ENCODE data around the gene DNAJA3. TPM values are rescaled to one million over a fixed set of nuclear protein-coding genes. Genes with fewer than 3 reads are reported as not detected.

DNAJA3 gene
- polyA plus RNA-seq, 2 donors, result 20.5 to 27.8 TPM

DNA sequence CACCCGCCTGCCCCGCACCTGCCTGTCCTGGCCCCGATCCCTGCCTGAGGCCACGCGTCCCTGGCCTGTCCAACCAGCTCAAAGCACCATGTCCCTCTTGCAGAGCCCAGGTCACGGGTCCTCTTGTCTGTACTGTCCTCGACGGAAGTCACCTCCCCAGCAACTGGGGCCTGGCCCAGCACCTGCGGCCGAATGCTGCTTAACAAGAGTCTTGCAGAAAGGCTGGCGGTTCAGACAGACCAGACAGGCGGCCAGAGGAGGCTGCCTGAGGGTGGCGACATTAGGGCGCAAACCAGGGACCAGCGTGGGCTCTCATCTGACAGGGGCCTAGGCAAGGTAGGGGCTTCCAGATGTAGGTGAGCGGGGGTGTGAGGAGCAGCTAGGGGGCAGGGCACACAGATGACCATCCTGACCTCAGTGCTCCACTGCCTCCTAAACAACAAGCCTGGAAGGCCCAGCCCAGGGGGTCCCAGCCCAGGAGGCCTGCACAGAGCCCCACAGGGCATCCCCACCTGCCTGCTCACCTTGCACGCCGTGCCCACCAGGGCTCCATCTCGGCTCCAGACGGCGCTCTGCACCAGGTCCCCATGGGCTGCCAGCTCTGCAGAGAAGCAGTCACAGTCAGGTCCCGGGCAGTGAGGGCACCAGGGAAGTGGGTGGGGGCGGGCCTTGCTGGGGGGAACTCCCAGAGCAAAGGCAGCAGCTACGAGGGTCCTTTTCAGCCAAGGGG, 20.5 kb upstream of the DNAJA3 start:
- H3K27me3 ChIP-seq (ENCODE audit: control insufficient read depth in 1 of 2, insufficient read depth in 2 of 2, low read length in 2 of 2), result no peaks in the 10 kb centered on the region
- H3K4me3 ChIP-seq (ENCODE audit: low read depth in 1 of 2, low read length in 2 of 2), result no peak overlapping the region
- no peak overlapping the region for H3K27ac ChIP-seq (ENCODE audit: low read depth in 2 of 2, low read length in 1 of 2)
- WGBS, 2 donors, result 90% methylated on average over 24 of the region's 24 CpGs
- no peaks in the 10 kb centered on the region for H3K9me3 ChIP-seq (ENCODE audit: control insufficient read depth in 2 of 2, insufficient read depth in 1 of 2, low read depth in 1 of 2, low read length in 1 of 2)
- H3K36me3 ChIP-seq (ENCODE audit: control insufficient read depth in 2 of 2, insufficient read depth in 2 of 2, low read length in 1 of 2), result peaks cover 4 to 34% of the 10 kb centered on the region in 2 donors
- peaks cover 0 to 15% of the 10 kb centered on the region in 2 donors for H3K4me1 ChIP-seq (ENCODE audit: control insufficient read depth in 2 of 2, insufficient read depth in 2 of 2, low read length in 1 of 2)

- 87 to 88% methylated on average over 22 of the region's 22 CpGs for WGBS, 2 donors
- Histone ChIP-seq H3K27ac (ENCODE audit: low read depth in 2 of 2, low read length in 1 of 2) (no peak overlapping the region), H3K36me3 (ENCODE audit: control insufficient read depth in 2 of 2, insufficient read depth in 2 of 2, low read length in 1 of 2) (peaks cover 8 to 39% of the 10 kb centered on the region in 2 donors)
Observed at GRCh38 chr16:4407543-4408322, 17.9 kb upstream of the DNAJA3 start.

GRCh38 chr16:4408323-4408690, 17.4 kb upstream of the DNAJA3 start:
- H3K36me3 ChIP-seq (ENCODE audit: control insufficient read depth in 2 of 2, insufficient read depth in 2 of 2, low read length in 1 of 2), result peaks cover 8 to 35% of the 10 kb centered on the region in 2 donors
- no peaks in the 10 kb centered on the region for H3K27me3 ChIP-seq (ENCODE audit: control insufficient read depth in 1 of 2, insufficient read depth in 2 of 2, low read length in 2 of 2)
- 83 to 91% methylated on average over 10 of the region's 10 CpGs for WGBS, 2 donors
- no peaks in the 10 kb centered on the region for H3K9me3 ChIP-seq (ENCODE audit: control insufficient read depth in 2 of 2, insufficient read depth in 1 of 2, low read depth in 1 of 2, low read length in 1 of 2)
- H3K4me3 ChIP-seq (ENCODE audit: low read depth in 1 of 2, low read length in 2 of 2), result no peak overlapping the region
- H3K4me1 ChIP-seq (ENCODE audit: control insufficient read depth in 2 of 2, insufficient read depth in 2 of 2, low read length in 1 of 2), result peaks cover 0 to 12% of the 10 kb centered on the region in 2 donors
- H3K27ac ChIP-seq (ENCODE audit: low read depth in 2 of 2, low read length in 1 of 2), result no peak overlapping the region

More at GRCh38 chr16:4407543-4408322, 17.9 kb upstream of the DNAJA3 start:
- H3K4me3 ChIP-seq (ENCODE audit: low read depth in 1 of 2, low read length in 2 of 2), result no peak overlapping the region
- H3K27me3 ChIP-seq (ENCODE audit: control insufficient read depth in 1 of 2, insufficient read depth in 2 of 2, low read length in 2 of 2), result no peaks in the 10 kb centered on the region
- peaks cover 0 to 12% of the 10 kb centered on the region in 2 donors for H3K4me1 ChIP-seq (ENCODE audit: control insufficient read depth in 2 of 2, insufficient read depth in 2 of 2, low read length in 1 of 2)
- H3K9me3 ChIP-seq (ENCODE audit: control insufficient read depth in 2 of 2, insufficient read depth in 1 of 2, low read depth in 1 of 2, low read length in 1 of 2), result no peaks in the 10 kb centered on the region

GRCh38 chr16:4409081-4409932, 16.4 kb upstream of the DNAJA3 start:
- no peaks in the 10 kb centered on the region for H3K27me3 ChIP-seq (ENCODE audit: control insufficient read depth in 1 of 2, insufficient read depth in 2 of 2, low read length in 2 of 2)
- H3K4me3 ChIP-seq (ENCODE audit: low read depth in 1 of 2, low read length in 2 of 2), result no peak overlapping the region
- H3K36me3 ChIP-seq (ENCODE audit: control insufficient read depth in 2 of 2, insufficient read depth in 2 of 2, low read length in 1 of 2), result peaks cover 8 to 35% of the 10 kb centered on the region in 2 donors
- peaks cover 0 to 12% of the 10 kb centered on the region in 2 donors for H3K4me1 ChIP-seq (ENCODE audit: control insufficient read depth in 2 of 2, insufficient read depth in 2 of 2, low read length in 1 of 2)
- no peaks in the 10 kb centered on the region for H3K9me3 ChIP-seq (ENCODE audit: control insufficient read depth in 2 of 2, insufficient read depth in 1 of 2, low read depth in 1 of 2, low read length in 1 of 2)
- WGBS, 2 donors, result 63 to 76% methylated on average over 19 of the region's 19 CpGs
- H3K27ac ChIP-seq (ENCODE audit: low read depth in 2 of 2, low read length in 1 of 2), result no peak overlapping the region

GRCh38 chr16:4410335-4411075, 15.2 kb upstream of the DNAJA3 start:
- peaks cover 8 to 24% of the 10 kb centered on the region in 2 donors for H3K36me3 ChIP-seq (ENCODE audit: control insufficient read depth in 2 of 2, insufficient read depth in 2 of 2, low read length in 1 of 2)
- no peak overlapping the region for H3K27ac ChIP-seq (ENCODE audit: low read depth in 2 of 2, low read length in 1 of 2)
- 59 to 65% methylated on average over 15 of the region's 15 CpGs for WGBS, 2 donors
- no peaks in the 10 kb centered on the region for H3K9me3 ChIP-seq (ENCODE audit: control insufficient read depth in 2 of 2, insufficient read depth in 1 of 2, low read depth in 1 of 2, low read length in 1 of 2)
- no peaks in the 10 kb centered on the region for H3K27me3 ChIP-seq (ENCODE audit: control insufficient read depth in 1 of 2, insufficient read depth in 2 of 2, low read length in 2 of 2)
- peaks cover 7 to 15% of the 10 kb centered on the region in 2 donors for H3K4me1 ChIP-seq (ENCODE audit: control insufficient read depth in 2 of 2, insufficient read depth in 2 of 2, low read length in 1 of 2)
- H3K4me3 ChIP-seq (ENCODE audit: low read depth in 1 of 2, low read length in 2 of 2), result no peak overlapping the region

GRCh38 chr16:4411684-4412083, 14.0 kb upstream of the DNAJA3 start:
- Histone ChIP-seq H3K27ac (ENCODE audit: low read depth in 2 of 2, low read length in 1 of 2) (no peak overlapping the region), H3K4me1 (ENCODE audit: control insufficient read depth in 2 of 2, insufficient read depth in 2 of 2, low read length in 1 of 2) (peaks cover 7 to 15% of the 10 kb centered on the region in 2 donors)

DNA sequence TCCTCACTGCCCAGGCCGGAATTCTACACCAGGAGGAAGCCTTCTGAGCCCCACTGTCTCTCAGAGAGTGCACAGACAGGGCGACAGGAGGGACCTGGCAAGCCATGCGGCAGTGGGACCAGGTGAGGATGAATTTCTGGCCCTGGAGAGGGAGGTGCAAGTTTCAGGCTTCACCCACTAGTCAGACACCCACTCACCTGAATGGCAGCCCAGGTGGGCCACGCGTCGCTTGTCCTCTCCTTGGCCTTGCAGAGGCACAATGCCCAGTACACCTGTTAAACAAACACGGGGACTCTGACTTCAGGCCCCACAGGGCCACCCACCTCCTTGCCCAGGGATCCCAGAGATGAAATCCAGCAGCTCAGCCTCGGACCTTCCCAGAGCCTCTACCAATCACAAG, 13.5 kb upstream of the DNAJA3 start:
- Histone ChIP-seq H3K27ac (ENCODE audit: low read depth in 2 of 2, low read length in 1 of 2) (no peak overlapping the region), H3K36me3 (ENCODE audit: control insufficient read depth in 2 of 2, insufficient read depth in 2 of 2, low read length in 1 of 2) (peaks cover 8 to 23% of the 10 kb centered on the region in 2 donors), H3K9me3 (ENCODE audit: control insufficient read depth in 2 of 2, insufficient read depth in 1 of 2, low read depth in 1 of 2, low read length in 1 of 2) (no peaks in the 10 kb centered on the region), H3K27me3 (ENCODE audit: control insufficient read depth in 1 of 2, insufficient read depth in 2 of 2, low read length in 2 of 2) (no peaks in the 10 kb centered on the region), H3K4me3 (ENCODE audit: low read depth in 1 of 2, low read length in 2 of 2) (no peak overlapping the region), H3K4me1 (ENCODE audit: control insufficient read depth in 2 of 2, insufficient read depth in 2 of 2, low read length in 1 of 2) (peaks cover 7 to 15% of the 10 kb centered on the region in 2 donors)
- WGBS, 2 donors, result 90% methylated on average over 8 of the region's 8 CpGs

More at GRCh38 chr16:4411684-4412083, 14.0 kb upstream of the DNAJA3 start:
- Histone ChIP-seq H3K9me3 (ENCODE audit: control insufficient read depth in 2 of 2, insufficient read depth in 1 of 2, low read depth in 1 of 2, low read length in 1 of 2) (no peaks in the 10 kb centered on the region), H3K27me3 (ENCODE audit: control insufficient read depth in 1 of 2, insufficient read depth in 2 of 2, low read length in 2 of 2) (no peaks in the 10 kb centered on the region), H3K4me3 (ENCODE audit: low read depth in 1 of 2, low read length in 2 of 2) (no peak overlapping the region), H3K36me3 (ENCODE audit: control insufficient read depth in 2 of 2, insufficient read depth in 2 of 2, low read length in 1 of 2) (peaks cover 8 to 23% of the 10 kb centered on the region in 2 donors)
- 70 to 78% methylated on average over 16 of the region's 16 CpGs for WGBS, 2 donors

- peaks cover 7 to 15% of the 10 kb centered on the region in 2 donors for H3K4me1 ChIP-seq (ENCODE audit: control insufficient read depth in 2 of 2, insufficient read depth in 2 of 2, low read length in 1 of 2)
Observed at GRCh38 chr16:4412854-4413253, 12.8 kb upstream of the DNAJA3 start.

More at GRCh38 chr16:4412854-4413253, 12.8 kb upstream of the DNAJA3 start:
- Histone ChIP-seq H3K36me3 (ENCODE audit: control insufficient read depth in 2 of 2, insufficient read depth in 2 of 2, low read length in 1 of 2) (peaks cover 5 to 17% of the 10 kb centered on the region in 2 donors), H3K9me3 (ENCODE audit: control insufficient read depth in 2 of 2, insufficient read depth in 1 of 2, low read depth in 1 of 2, low read length in 1 of 2) (no peaks in the 10 kb centered on the region), H3K4me3 (ENCODE audit: low read depth in 1 of 2, low read length in 2 of 2) (no peak overlapping the region), H3K27me3 (ENCODE audit: control insufficient read depth in 1 of 2, insufficient read depth in 2 of 2, low read length in 2 of 2) (no peaks in the 10 kb centered on the region), H3K27ac (ENCODE audit: low read depth in 2 of 2, low read length in 1 of 2) (no peak overlapping the region)
- 93 to 96% methylated on average over 4 of the region's 4 CpGs for WGBS, 2 donors
